Astrocyte (in vitro differentiated cells and primary cell): ENCODE data around the gene SCAMP1.

Experiments used
- CTCF ChIP-seq: IDR thresholded peaks from 2 replicates; pipeline ENCODE4 v1.5.1; 2011; ENCODE audit warnings: low read depth, mild to moderate bottlenecking, inconsistent platforms, low read length, moderate library complexity; ENCODE audit not compliant: insufficient read depth
- EZH2 ChIP-seq: IDR thresholded peaks from 2 replicates; pipeline ENCODE4 v1.6.1; 2012; ENCODE audit warnings: mild to moderate bottlenecking, low read length, inconsistent platforms; ENCODE audit not compliant: insufficient read depth

DNA sequence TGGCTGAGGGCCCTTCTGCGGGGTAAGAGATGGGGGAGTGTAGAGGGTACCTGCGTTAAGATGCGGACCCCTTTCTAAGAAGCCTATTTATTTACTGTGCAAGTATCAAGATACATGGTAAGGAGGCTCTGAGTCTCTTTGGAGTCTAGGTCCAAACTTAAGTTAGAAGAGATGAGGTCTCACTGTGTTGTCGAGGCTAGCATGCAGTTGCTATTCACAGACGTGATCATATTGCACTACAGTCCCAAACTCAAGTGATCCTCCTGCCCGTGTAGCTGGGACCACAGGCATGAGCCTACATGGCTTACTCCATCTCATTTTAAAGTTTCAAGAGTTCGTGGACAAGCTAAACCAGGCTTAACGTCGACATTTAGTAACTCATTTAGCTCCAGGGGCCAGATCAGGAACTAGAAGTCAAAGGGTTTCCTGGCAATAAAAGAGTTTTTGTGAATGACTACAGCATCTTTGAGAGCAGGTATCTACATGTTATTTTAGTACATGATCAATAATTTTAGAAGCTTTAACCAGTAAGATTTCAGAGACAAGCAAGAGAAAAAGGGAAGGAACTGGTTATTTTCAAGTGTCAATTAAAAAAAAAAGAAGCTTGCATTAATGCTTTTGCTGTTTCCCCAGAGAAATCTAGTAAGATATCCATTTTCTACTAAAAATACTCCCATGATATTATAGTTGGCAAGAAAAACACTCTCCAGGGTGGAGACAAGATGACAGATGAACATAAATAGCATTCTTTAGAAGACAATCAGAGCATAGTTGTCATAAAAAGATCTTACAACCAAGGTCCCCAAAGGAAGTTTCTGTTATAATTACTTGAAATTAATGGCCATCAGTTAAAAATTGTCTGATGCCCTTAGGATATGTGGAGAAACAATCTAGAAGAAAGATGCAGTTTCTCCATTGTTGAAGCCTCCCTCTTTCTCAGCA lies 141.3 kb downstream of the SCAMP1 start:
- TF ChIP-seq CTCF (no peak), EZH2 (no peak)
